Thyroid gland (tissue), 4 donors: Measurements from ENCODE around the gene ZNF688. TPM values are rescaled to one million over a fixed set of nuclear protein-coding genes. Genes with fewer than 3 reads are reported as not detected.
A peak's percentile ranks its signal among the peaks of the same experiment; 100 is the strongest.

Experiments
- DNase-seq, 2 donors: peaks; one replicate each; pipeline ENCODE4 v3.0.0-alpha.2; 2019
- H3K27ac ChIP-seq, 3 donors: fragments of 200-600 bp; sonication (generic); 1 replicate in 2 of 3; 2 replicates in 1 of 3; pipeline ENCODE4 v1.5.1; 2016 to 2019; ENCODE audit warnings: mild to moderate bottlenecking in 1 of 3, moderate library complexity in 1 of 3
- H3K27me3 ChIP-seq: fragments of 200-600 bp; sonication (generic); one replicate; pipeline ENCODE4 v1.5.1; 2019
- H3K36me3 ChIP-seq, 2 donors: fragments of 200-600 bp; sonication (generic); one replicate each; pipeline ENCODE4 v1.5.1; 2016 to 2019
- H3K4me1 ChIP-seq, 2 donors: fragments of 200-600 bp; sonication (generic); one replicate each; pipeline ENCODE4 v1.5.1; 2017 to 2019
- H3K4me3 ChIP-seq, 3 donors: fragments of 200-600 bp; sonication (generic); replicated peaks in 1 of 3; 1 replicate in 2 of 3; 2 replicates in 1 of 3; pipeline ENCODE4 v1.5.1; 2016; ENCODE audit warnings: mild to moderate bottlenecking in 1 of 3
- H3K9me3 ChIP-seq: fragments of 200-600 bp; sonication (generic); one replicate; pipeline ENCODE4 v1.5.1; 2017
- CTCF ChIP-seq, 6 experiments: fragments of 200-600 bp in 3 of 6; fragments of 450-650 bp in 3 of 6; sonication (generic) in 3 of 6; IDR thresholded peaks; one replicate each; pipeline ENCODE4 v1.5.1; 2016 to 2019; ENCODE audit warnings: antibody characterized with exemption in 6 of 6, mild to moderate bottlenecking in 2 of 6, inconsistent platforms in 1 of 6, moderate library complexity in 1 of 6
- POLR2A ChIP-seq, 2 donors: fragments of 450-650 bp; IDR thresholded peaks; one replicate each; pipeline ENCODE4 v1.6.1; 2017; ENCODE audit warnings: antibody characterized with exemption in 2 of 2, mild to moderate bottlenecking in 2 of 2, moderate library complexity in 1 of 2
- WGBS, 2 donors: methylation state at CpG; one replicate each; pipeline ENCODE4 v1.1.5; 2017; 5-methylcytosine and 5-hydroxymethylcytosine counted together
- intact Hi-C: fragments of 100-400 bp; cut with DNase I; formaldehyde crosslinking; loops from one replicate; pipeline ENCODE4 v1.15.1; 2023
- total RNA-seq, 4 donors: library from RNA; depleted of rRNA; stranded (reverse); fragments of >200 nt; gene quantifications; one replicate each; pipeline ENCODE4 v1.2.3, GENCODE V29; 2016

ZNF688 gene
- total RNA-seq, 4 donors from 2014 or later: 10.6 to 26.1 (median 16.5) TPM

- peaks cover 11 to 16% of the 10 kb centered on the region in 2 donors for H3K4me1 ChIP-seq
- no peaks in the 10 kb centered on the region for H3K27me3 ChIP-seq
- peak within 1 kb of the TSS; percentile 66 to 92 (median 89) for H3K27ac ChIP-seq
- intact Hi-C loops: no loop called here
- no peaks in the 10 kb centered on the region for H3K9me3 ChIP-seq
- H3K4me3 ChIP-seq: peak within 1 kb of the TSS; percentile 88 to 99 (median 95)
- peaks cover 11% of the 10 kb centered on the region in 2 donors for H3K36me3 ChIP-seq
- DNase-seq: peak; percentile 99
- peak in 1 of 6 experiments; percentile 6 for TF ChIP-seq CTCF (IDR thresholded peaks at IDR 0.05)
- TF ChIP-seq POLR2A (IDR thresholded peaks at IDR 0.05): peak in 1 of 2 donors; percentile 59
- 0% methylated on average over 36 to 45 of the region's 74 CpGs for WGBS, 2 donors
These were observed 13.3 kb downstream of the ZNF688 start, which contains the start of gene ZNF764 for GRCh38 chr16:30557957-30558788. ZNF764 (minus strand) TSS chr16:30558374; CDS start chr16:30558182, 192 bp downstream.

- peak overlapping the region; percentile 88 to 99 (median 95) for H3K4me3 ChIP-seq
- TF ChIP-seq POLR2A (IDR thresholded peaks at IDR 0.05): no peak
- no peak for TF ChIP-seq CTCF (IDR thresholded peaks at IDR 0.05)
- H3K36me3 ChIP-seq: peaks cover 11% of the 10 kb centered on the region in 2 donors
- no peak for DNase-seq
- 0 to 2% methylated on average over 1 to 11 of the region's 17 CpGs for WGBS, 2 donors
- no peaks in the 10 kb centered on the region for H3K27me3 ChIP-seq
- H3K27ac ChIP-seq: peak overlapping the region; percentile 66 to 92 (median 89)
- intact Hi-C loops: no loop called here
- peaks cover 11 to 16% of the 10 kb centered on the region in 2 donors for H3K4me1 ChIP-seq
- H3K9me3 ChIP-seq: no peaks in the 10 kb centered on the region
These were observed 13.9 kb downstream of the ZNF688 start for GRCh38 chr16:30557707-30557956.

- Histone ChIP-seq H3K9me3 (no peaks in the 10 kb centered on the region), H3K4me3 (no peak overlapping the region), H3K27ac (no peak overlapping the region), H3K36me3 (peaks cover 11% of the 10 kb centered on the region in 2 donors), H3K27me3 (no peaks in the 10 kb centered on the region), H3K4me1 (peaks cover 8 to 16% of the 10 kb centered on the region in 2 donors)
- DNase-seq: no peak
- 81% methylated on average over 10 of the region's 10 CpGs for WGBS, 2 donors
- no peak for TF ChIP-seq CTCF (IDR thresholded peaks at IDR 0.05)
- TF ChIP-seq POLR2A (IDR thresholded peaks at IDR 0.05): no peak
- intact Hi-C loops: no loop called here
These were observed 15.4 kb downstream of the ZNF688 start for GRCh38 chr16:30556125-30556473.

- Histone ChIP-seq H3K4me1 (peaks cover 6 to 13% of the 10 kb centered on the region in 2 donors), H3K27me3 (no peaks in the 10 kb centered on the region), H3K36me3 (peaks cover 11% of the 10 kb centered on the region in 2 donors), H3K9me3 (no peaks in the 10 kb centered on the region), H3K27ac (no peak overlapping the region), H3K4me3 (no peak overlapping the region)
- TF ChIP-seq CTCF (IDR thresholded peaks at IDR 0.05) (peak in 1 of 6 experiments; percentile 2), POLR2A (IDR thresholded peaks at IDR 0.05) (no peak)
- intact Hi-C loops: no loop called here
- DNase-seq: no peak
- 95 to 96% methylated on average over 20 to 40 of the region's 69 CpGs for WGBS, 2 donors
These were observed 16.0 kb downstream of the ZNF688 start for GRCh38 chr16:30555315-30556124.
